Activated CD4-positive, alpha-beta memory T cell treated with anti-CD3 and anti-CD28 coated beads, Interleukin-2, amount 10 ng/mL, durations not matched to agents 7 days and 5 days (primary cell): ENCODE results near the gene KCNQ5. TPM values are rescaled to one million over a fixed set of nuclear protein-coding genes. Genes with fewer than 3 reads are reported as not detected.

Experiments
- CTCF ChIA-PET: fragments of 350-600 bp; sonication (Branson Sonifier 250); formaldehyde crosslinking; loops from one replicate; lab custom pipeline; 2021; ENCODE audit warnings: antibody characterized with exemption, inconsistent platforms; lab: Charles Lee
- POLR2A ChIA-PET: fragments of 350-600 bp; sonication (Branson Sonifier 250); formaldehyde crosslinking; loops from one replicate; lab custom pipeline; 2021; ENCODE audit warnings: antibody characterized with exemption; lab: Charles Lee
- DNase-seq: peaks from one replicate; pipeline ENCODE4 v3.0.0-alpha.2; 2020
- H3K27ac Mint-ChIP-seq: one replicate; pipeline ENCODE4 v1.8.0; 2021; ENCODE audit warnings: mild to moderate bottlenecking, mixed read lengths
- H3K27me3 Mint-ChIP-seq: one replicate; pipeline ENCODE4 v1.8.0; 2021; ENCODE audit warnings: mixed read lengths
- H3K36me3 Mint-ChIP-seq: one replicate; pipeline ENCODE4 v1.8.0; 2021; ENCODE audit warnings: low read depth, mixed read lengths
- H3K4me1 Mint-ChIP-seq: one replicate; pipeline ENCODE4 v1.8.0; 2021; ENCODE audit warnings: mixed read lengths
- H3K4me3 Mint-ChIP-seq: one replicate; pipeline ENCODE4 v1.8.0; 2021; ENCODE audit warnings: mild to moderate bottlenecking, mixed read lengths
- H3K9me3 Mint-ChIP-seq: one replicate; pipeline ENCODE4 v1.8.0; 2021; ENCODE audit warnings: mixed read lengths
- total RNA-seq, 2 experiments: library from RNA; stranded (reverse); gene quantifications; one replicate each; pipeline ENCODE4 v1.2.3, GENCODE V29; 2021

KCNQ5 gene
- total RNA-seq, 2 experiments from 2014 or later, result 4.3 to 4.7 TPM

GRCh38 chr6:72703093-72703492 is 81.2 kb downstream of the KCNQ5 start:
- POLR2A ChIA-PET, result no interaction called here
- H3K27ac Mint-ChIP-seq, result no peak overlapping the region
- H3K27me3 Mint-ChIP-seq, result no peaks in the 10 kb centered on the region
- DNase-seq, result no peak
- no peaks in the 10 kb centered on the region for H3K36me3 Mint-ChIP-seq
- H3K9me3 Mint-ChIP-seq, result no peaks in the 10 kb centered on the region
- H3K4me3 Mint-ChIP-seq, result no peak overlapping the region
- CTCF ChIA-PET, result no interaction called here
- H3K4me1 Mint-ChIP-seq, result no peaks in the 10 kb centered on the region

DNA sequence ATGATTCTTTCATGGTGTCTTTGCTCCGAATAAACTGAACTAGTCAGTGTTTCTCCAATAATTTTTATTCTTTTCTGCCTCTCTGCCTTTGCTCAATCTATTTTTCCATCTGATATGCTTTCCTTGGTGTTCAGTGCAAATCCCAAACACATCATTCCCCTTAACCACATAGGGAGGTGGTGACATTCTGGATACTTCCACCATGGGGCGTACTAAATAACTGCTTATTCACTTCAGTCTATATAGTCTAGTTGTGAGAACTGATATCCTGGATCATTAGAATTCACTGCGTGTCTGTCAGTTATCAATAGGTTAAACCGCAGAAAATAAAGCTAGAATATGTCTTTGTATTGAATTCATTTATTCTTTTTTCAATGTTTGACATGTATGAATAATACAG is 83.1 kb downstream of the KCNQ5 start:
- H3K4me3 Mint-ChIP-seq, result no peak overlapping the region
- no peaks in the 10 kb centered on the region for H3K27me3 Mint-ChIP-seq
- H3K27ac Mint-ChIP-seq, result no peak overlapping the region
- POLR2A ChIA-PET, result no interaction called here
- no peak for DNase-seq
- CTCF ChIA-PET, result no interaction called here
- H3K9me3 Mint-ChIP-seq, result no peaks in the 10 kb centered on the region
- H3K36me3 Mint-ChIP-seq, result no peaks in the 10 kb centered on the region
- no peaks in the 10 kb centered on the region for H3K4me1 Mint-ChIP-seq

DNA sequence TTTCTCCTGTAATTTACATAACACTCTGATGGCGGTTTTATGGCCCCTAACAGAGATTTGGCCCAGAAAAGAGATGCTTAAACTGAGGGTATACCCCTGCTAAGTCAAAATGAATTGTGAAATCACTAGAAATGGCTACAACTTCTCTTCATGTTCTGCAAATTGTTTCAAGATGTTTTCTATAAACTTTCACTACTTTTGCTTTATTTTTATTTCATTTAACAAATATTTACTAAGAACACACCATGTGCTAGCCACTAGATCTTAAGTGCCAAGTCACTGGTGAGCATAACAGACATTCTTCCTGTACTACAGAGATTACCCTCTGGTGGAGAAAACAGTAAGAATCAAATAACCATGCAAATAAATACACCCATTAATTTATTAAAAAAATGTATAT is 87.6 kb downstream of the KCNQ5 start:
- ChIA-PET CTCF (no interaction called here), POLR2A (no interaction called here)
- Mint-ChIP-seq H3K9me3 (no peaks in the 10 kb centered on the region), H3K27me3 (no peaks in the 10 kb centered on the region), H3K4me3 (no peak overlapping the region), H3K27ac (no peak overlapping the region), H3K36me3 (no peaks in the 10 kb centered on the region), H3K4me1 (no peaks in the 10 kb centered on the region)
- DNase-seq, result no peak

- ChIA-PET CTCF (no interaction called here), POLR2A (no interaction called here)
- Mint-ChIP-seq H3K9me3 (no peaks in the 10 kb centered on the region), H3K4me3 (no peak overlapping the region), H3K4me1 (no peaks in the 10 kb centered on the region), H3K27me3 (no peaks in the 10 kb centered on the region), H3K36me3 (no peaks in the 10 kb centered on the region), H3K27ac (no peak overlapping the region)
- DNase-seq, result no peak
These were observed 89.9 kb downstream of the KCNQ5 start for GRCh38 chr6:72711731-72712130.

DNA sequence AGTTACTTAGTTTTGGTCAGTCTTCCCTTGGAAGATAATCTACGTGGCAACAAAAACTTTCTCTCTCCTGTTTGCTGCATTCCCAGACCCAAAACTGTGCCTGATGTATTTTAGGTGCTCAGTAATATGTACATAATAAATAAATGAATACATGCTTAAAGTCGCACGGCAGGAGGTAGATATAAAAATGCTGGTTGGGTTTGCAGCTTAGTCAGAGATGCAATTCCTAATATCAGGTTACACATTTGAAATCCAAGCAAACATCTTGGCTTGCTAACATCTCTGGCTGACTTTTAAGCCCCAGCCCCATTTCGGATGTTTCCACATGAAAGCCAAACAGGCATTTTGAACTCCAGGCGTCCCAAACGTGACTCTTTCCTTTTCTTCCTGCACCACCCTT is 91.0 kb downstream of the KCNQ5 start:
- Mint-ChIP-seq H3K4me3 (no peak overlapping the region), H3K4me1 (no peaks in the 10 kb centered on the region), H3K9me3 (no peaks in the 10 kb centered on the region), H3K36me3 (no peaks in the 10 kb centered on the region), H3K27ac (no peak overlapping the region), H3K27me3 (no peaks in the 10 kb centered on the region)
- DNase-seq, result no peak
- CTCF ChIA-PET, result no interaction called here
- POLR2A ChIA-PET, result no interaction called here

GRCh38 chr6:72715119-72715518 is 93.3 kb downstream of the KCNQ5 start:
- no peak overlapping the region for H3K4me3 Mint-ChIP-seq
- CTCF ChIA-PET, result no interaction called here
- no peaks in the 10 kb centered on the region for H3K9me3 Mint-ChIP-seq
- H3K4me1 Mint-ChIP-seq, result no peaks in the 10 kb centered on the region
- POLR2A ChIA-PET, result no interaction called here
- no peaks in the 10 kb centered on the region for H3K27me3 Mint-ChIP-seq
- no peaks in the 10 kb centered on the region for H3K36me3 Mint-ChIP-seq
- H3K27ac Mint-ChIP-seq, result no peak overlapping the region
- no peak for DNase-seq

DNA sequence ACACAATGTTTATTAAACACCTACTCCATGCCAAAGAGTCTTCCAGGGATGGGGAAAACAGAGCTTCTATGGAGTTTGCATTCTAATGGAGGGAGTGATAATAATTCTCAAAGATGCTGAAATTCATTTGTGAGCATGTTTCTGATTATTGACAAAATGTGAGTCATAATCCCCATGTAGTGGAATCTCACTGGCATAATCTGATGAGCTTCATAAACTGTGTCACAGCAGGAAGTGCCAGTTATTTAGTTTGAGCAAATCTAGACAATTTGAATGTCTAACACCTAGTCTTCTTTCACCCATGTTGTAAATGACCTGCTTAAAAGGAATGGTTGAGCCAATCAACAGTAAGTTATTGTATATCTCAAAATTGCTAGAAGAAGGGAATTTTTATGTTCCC is 95.1 kb downstream of the KCNQ5 start:
- Mint-ChIP-seq H3K4me1 (no peaks in the 10 kb centered on the region), H3K36me3 (no peaks in the 10 kb centered on the region), H3K4me3 (no peak overlapping the region), H3K27me3 (no peaks in the 10 kb centered on the region), H3K27ac (no peak overlapping the region), H3K9me3 (no peaks in the 10 kb centered on the region)
- no peak for DNase-seq
- CTCF ChIA-PET, result no interaction called here
- POLR2A ChIA-PET, result no interaction called here

GRCh38 chr6:72720464-72720863 is 98.6 kb downstream of the KCNQ5 start:
- Mint-ChIP-seq H3K27me3 (no peaks in the 10 kb centered on the region), H3K4me3 (no peak overlapping the region), H3K4me1 (no peaks in the 10 kb centered on the region), H3K9me3 (no peaks in the 10 kb centered on the region), H3K36me3 (peaks cover 2% of the 10 kb centered on the region), H3K27ac (no peak overlapping the region)
- ChIA-PET POLR2A (no interaction called here), CTCF (no interaction called here)
- no peak for DNase-seq

DNA sequence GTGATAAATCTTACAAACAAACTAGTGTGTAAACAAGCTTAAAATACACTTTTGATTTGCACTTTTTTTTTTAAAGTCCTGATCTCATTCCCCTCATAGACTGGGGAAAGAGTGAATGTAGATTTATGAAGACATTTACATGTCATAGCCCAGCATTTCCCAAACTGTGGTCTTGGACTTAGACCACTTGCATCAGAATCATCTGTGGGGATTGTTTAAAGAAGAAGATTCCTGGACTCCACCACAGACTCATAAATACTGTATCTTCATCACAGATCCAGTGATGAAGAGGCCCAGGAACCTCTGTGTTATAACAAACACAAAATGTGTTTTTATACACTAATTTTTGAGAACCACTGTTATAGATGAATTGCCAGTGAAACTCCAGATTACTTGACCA is 99.5 kb downstream of the KCNQ5 start:
- POLR2A ChIA-PET, result no interaction called here

GRCh38 chr6:72724545-72724944 is 102.7 kb downstream of the KCNQ5 start:
- H3K4me1 Mint-ChIP-seq, result no peaks in the 10 kb centered on the region
- ChIA-PET CTCF (no interaction called here), POLR2A (no interaction called here)
- H3K4me3 Mint-ChIP-seq, result no peak overlapping the region
- no peaks in the 10 kb centered on the region for H3K9me3 Mint-ChIP-seq
- peaks cover 3% of the 10 kb centered on the region for H3K36me3 Mint-ChIP-seq
- no peaks in the 10 kb centered on the region for H3K27me3 Mint-ChIP-seq
- H3K27ac Mint-ChIP-seq, result no peak overlapping the region
- no peak for DNase-seq

More for the DNA sequence above, 99.5 kb downstream of the KCNQ5 start:
- Mint-ChIP-seq H3K4me1 (no peaks in the 10 kb centered on the region), H3K27me3 (no peaks in the 10 kb centered on the region), H3K4me3 (no peak overlapping the region), H3K9me3 (no peaks in the 10 kb centered on the region), H3K27ac (no peak overlapping the region), H3K36me3 (peaks cover 3% of the 10 kb centered on the region)
- CTCF ChIA-PET, result no interaction called here
- DNase-seq, result no peak

- ChIA-PET CTCF (no interaction called here), POLR2A (no interaction called here)
- Mint-ChIP-seq H3K9me3 (no peaks in the 10 kb centered on the region), H3K4me3 (no peak overlapping the region), H3K4me1 (no peaks in the 10 kb centered on the region), H3K27ac (no peak overlapping the region), H3K27me3 (no peaks in the 10 kb centered on the region), H3K36me3 (peaks cover 3% of the 10 kb centered on the region)
- no peak for DNase-seq
These were observed 107.0 kb downstream of the KCNQ5 start for GRCh38 chr6:72728706-72729343.

DNA sequence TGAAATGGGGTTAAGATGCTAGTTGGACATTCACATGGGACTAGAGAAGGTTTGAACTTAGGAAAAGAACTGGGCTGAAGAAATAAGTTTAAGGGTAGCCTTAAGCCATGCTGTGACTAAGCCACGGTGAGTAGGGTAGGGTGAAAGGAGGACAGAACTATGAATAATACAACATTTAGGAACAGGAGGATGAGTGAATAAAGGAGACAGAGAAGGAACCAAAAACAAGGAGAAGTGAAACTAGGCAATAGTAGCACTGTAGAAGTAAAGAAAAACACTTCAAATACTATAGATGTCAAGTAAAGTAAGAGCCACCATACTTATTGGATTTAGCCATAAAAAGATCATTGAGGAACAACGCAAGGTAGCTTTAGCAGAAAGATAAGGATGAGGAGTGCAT is 111.2 kb downstream of the KCNQ5 start:
- ChIA-PET POLR2A (no interaction called here), CTCF (no interaction called here)
- Mint-ChIP-seq H3K4me3 (no peak overlapping the region), H3K36me3 (peaks cover 8% of the 10 kb centered on the region), H3K9me3 (peaks cover 2% of the 10 kb centered on the region), H3K4me1 (no peaks in the 10 kb centered on the region), H3K27me3 (no peaks in the 10 kb centered on the region), H3K27ac (no peak overlapping the region)
- no peak for DNase-seq

DNA sequence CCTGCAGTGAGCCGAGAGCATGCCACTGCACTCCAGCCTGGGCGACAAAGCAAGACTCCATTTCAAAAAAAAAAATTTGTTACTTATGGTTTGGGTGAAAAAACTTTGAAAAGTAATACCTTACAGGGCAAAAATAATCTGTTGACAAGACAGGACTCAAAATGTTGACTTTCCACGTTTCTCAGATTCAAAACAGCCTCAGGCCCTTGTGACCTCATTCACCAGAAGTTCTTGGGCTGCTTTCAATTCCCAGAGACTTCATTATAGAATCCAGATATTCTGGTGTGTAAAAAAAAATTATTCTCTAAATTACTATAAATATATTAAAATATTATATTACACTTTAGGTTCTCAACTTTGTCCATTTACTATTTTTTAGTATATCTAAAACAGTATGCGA is 116.2 kb downstream of the KCNQ5 start:
- no peak for DNase-seq
- Mint-ChIP-seq H3K27me3 (no peaks in the 10 kb centered on the region), H3K36me3 (peaks cover 8% of the 10 kb centered on the region), H3K9me3 (peaks cover 2% of the 10 kb centered on the region), H3K4me3 (no peak overlapping the region), H3K4me1 (peaks cover 31% of the 10 kb centered on the region), H3K27ac (no peak overlapping the region)
- POLR2A ChIA-PET, result no interaction called here
- CTCF ChIA-PET, result no interaction called here

GRCh38 chr6:72739368-72739779 is 117.5 kb downstream of the KCNQ5 start:
- H3K4me3 Mint-ChIP-seq, result no peak overlapping the region
- no peak overlapping the region for H3K27ac Mint-ChIP-seq
- CTCF ChIA-PET, result no interaction called here

More at GRCh38 chr6:72739368-72739779, 117.5 kb downstream of the KCNQ5 start:
- Mint-ChIP-seq H3K36me3 (peaks cover 8% of the 10 kb centered on the region), H3K9me3 (peaks cover 2% of the 10 kb centered on the region), H3K27me3 (no peaks in the 10 kb centered on the region), H3K4me1 (peaks cover 31% of the 10 kb centered on the region)
- DNase-seq, result no peak
- POLR2A ChIA-PET, result no interaction called here
